NAMALWA (cell line): ENCODE data around the gene CCDC47.
"Not testable (repeated sequence)": the region's sequence is repeated elsewhere in the genome, so short reads cannot be mapped to it uniquely, and the experiment has no call there.

Experiments used
- DNase-seq: peaks from one replicate; pipeline ENCODE4 v3.0.0-alpha.2; 2015; ENCODE audit warnings: low spot score

CCDC47 gene, protein sequence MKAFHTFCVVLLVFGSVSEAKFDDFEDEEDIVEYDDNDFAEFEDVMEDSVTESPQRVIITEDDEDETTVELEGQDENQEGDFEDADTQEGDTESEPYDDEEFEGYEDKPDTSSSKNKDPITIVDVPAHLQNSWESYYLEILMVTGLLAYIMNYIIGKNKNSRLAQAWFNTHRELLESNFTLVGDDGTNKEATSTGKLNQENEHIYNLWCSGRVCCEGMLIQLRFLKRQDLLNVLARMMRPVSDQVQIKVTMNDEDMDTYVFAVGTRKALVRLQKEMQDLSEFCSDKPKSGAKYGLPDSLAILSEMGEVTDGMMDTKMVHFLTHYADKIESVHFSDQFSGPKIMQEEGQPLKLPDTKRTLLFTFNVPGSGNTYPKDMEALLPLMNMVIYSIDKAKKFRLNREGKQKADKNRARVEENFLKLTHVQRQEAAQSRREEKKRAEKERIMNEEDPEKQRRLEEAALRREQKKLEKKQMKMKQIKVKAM

DNA sequence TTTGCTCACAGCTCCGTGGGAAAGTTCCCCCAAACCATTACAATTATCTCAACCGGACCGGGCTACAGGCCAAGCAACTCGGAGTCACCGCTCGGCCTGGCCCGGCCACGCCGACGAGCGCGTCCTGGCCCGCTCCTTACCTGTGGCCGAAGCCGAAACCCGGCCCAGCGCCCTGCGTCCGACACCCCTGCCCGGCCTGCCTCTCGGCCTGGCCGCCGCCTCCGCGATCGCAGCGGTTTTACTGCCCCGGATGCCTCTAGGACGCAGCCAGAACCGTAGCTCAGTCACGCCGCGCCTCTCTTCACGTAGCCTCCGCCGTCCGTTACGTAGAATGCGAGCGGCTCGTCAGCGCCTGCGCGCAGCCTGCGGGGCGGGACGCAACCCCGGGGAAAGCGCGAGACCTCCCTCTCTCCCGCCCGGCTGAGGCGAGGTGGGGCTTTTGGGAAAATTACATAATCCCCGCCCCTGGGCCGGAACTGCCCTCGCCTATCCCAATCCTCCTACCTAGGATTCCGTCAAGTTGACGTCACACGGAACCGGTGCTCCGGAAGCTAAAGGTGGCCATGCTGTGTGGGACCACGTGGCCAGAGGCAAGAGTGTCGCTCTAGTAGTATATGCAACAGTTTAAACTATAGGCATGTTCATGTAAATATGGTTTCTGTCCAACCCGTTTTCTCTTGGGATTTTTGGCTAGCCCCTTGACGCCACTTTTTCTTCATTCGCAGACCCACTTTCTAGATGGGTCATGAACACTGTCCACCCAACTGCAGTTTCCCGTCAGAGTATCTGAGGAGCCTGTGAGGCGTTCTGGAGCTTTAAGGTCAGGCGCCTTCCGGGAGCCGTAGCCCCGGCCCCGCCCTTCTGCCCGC, at the start of gene CCDC47:
Gene CCDC47 (minus strand): TSS at position 326 of the 869 bp plus-strand sequence. CDS start 7,422 bp downstream, outside the sequence.
- DNase-seq: peak; percentile 99

DNA sequence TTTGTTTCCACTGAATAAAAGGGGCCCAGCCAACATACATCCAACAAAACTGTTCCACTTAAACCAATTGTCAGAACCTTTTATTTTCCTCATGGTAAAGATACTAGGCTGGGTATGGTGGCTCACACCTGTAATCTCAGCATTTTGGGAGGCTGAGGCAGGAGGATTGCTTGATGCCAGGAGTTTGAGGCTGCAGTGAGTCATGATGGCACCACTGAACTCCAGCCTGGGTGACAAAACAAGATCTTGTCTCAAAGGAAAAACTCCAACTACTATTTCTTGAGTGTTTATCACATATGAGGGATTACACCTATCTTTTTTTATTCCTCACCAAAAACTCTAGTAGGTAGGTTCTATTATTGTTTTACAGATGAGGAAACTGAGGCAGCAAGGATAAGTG, 49.1 kb upstream of the CCDC47 start:
- no peak for DNase-seq

DNA sequence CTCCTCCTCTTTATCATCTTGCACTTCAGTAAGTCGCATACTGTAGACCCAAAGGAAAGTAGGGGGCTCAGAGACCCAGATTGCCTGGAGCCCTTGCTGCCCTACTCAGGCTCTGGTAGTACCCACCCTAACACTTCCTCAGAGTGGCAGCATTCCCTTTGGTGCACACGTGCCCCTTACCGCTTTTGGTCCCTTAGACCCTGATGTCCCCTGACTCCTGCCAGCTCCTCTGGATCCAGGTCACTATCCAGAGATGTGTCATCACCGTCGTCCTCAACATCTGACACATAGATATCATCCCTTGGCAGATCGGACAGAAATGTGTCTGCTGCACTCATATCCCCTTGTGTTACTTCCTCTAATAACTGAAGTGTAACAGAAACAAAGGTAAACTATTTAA, 48.4 kb upstream of the CCDC47 start:
- DNase-seq: no peak

DNA sequence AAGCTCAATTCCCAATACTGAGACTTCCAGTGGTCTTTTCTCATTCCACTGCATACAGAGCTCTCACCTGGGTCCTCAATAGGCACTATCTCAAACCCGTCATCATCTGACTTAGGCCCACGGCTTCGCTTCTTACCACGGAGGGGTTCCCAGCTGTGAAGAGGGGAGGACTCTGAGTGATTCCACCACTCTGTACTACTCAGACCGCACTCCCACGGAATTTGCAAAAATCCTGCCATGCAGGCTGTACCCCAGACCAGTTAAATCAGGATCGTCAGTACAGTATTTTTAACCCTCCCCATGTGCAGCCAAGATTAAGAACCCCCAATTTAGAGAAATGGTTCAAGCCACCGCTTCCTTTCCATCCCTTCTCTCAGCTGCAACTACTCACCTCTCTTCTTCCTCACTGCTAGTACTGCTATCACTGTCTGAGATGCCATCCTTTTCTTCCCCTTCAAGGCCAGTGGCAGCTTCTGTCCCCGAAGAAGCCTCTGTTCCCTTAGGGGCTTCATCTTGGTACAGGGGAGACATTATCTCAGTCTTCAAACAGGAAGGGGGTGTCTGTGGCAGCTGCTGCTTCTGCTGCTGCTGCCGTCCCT, 47.7 kb upstream of the CCDC47 start:
- no peak for DNase-seq

DNA sequence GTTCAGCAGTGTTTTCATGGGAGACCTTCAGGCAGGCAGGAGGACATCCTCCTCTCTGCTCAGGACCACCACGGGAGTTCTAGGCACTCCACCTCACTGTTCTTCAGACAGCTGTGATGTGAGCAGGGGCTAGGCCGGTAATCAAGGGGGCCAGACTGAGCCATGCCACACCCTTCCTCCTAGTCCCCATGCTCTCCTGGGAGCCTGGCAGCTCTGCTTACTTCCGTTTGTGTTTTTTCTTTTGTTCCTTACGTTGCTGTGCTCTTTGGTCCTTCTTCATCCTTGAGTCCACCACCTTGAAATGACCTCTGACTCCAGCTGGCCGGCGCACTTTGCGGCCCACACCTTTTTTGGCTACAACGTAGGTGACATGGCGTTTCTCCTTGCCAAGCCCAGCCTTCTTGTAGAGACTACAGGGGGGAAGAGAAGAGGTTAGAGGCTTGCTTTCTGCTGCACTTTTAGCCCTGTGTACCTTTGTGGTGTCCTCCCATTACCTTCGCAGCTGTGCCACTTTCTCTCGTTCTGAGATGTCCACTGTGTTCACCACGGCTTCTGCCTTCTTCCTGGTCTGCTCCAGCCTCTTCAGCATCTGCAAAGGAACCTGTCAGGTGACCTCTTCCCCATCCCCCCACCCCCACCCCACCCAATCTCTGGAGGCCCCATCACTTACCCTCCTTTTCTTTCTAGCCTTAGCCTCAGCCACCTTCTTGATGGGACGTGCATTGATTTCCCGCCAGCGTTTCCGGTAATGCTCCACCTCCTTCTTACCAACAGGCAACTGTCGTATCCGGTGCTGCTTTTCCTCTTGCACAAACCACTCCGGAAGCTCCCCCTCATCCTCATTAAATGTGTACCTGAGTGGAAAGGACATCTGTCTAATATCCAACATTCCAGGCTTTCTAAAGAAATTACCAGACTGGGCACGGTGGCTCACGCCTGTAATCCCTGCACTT, 46.5 kb upstream of the CCDC47 start:
- DNase-seq: no peak

DNA sequence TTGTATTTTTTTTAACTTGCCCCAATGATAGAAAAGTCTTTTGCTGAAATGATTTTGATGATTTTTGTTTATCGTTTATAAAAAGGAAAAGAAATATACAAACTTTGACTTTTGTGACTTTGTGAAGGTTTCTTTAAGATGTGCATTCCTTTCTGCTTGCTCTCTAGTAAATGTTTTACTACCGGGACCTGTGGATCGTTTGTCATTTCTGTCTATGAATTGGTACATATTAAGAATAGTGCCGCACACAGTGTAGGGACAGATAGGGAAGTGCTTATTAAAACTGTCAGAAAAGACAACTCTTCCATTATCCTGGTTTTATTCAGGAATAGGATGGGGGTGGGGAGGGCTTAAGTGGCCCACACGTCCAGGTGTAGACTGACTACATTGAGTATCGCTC, 45.7 kb upstream of the CCDC47 start:
- no peak for DNase-seq

DNA sequence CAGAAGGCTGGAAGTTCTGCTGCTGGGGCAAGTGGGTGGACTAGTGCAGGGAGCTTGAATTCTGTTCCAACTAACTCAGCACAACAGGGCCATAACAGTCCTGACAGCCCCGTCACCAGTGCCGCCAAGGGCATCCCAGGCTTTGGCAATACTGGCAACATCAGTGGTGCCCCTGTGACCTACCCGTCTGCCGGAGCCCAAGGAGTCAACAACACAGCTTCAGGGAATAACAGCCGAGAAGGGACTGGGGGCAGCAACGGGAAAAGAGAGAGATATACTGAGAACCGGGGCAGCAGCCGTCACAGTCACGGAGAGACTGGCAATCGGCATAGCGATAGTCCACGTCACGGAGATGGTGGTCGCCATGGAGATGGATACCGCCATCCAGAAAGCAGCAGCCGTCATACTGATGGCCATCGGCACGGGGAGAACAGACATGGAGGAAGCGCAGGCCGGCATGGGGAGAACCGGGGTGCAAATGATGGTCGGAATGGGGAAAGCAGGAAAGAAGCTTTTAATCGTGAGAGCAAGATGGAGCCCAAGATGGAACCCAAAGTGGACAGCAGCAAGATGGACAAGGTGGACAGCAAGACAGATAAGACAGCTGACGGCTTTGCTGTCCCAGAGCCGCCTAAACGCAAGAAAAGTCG, 44.5 kb upstream of the CCDC47 start:
- no peak for DNase-seq

DNA sequence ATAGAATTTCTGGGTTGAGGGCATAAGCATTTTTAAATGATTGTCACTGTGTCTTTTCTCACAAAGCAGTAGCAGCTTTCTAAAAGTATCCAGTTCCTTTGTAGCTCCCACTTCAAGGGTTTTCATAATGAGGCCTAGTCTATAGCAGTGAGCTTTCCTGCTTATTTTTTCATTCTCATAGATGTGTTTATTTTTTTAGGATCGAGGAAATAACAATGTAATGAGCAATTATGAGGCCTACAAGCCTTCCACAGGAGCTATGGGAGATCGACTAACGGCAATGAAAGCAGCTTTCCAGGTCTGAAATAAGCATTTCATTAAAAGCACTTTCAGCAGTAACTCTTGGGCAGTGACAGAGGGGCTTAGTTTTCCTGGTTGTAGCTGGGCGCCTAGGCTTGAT, 43.3 kb upstream of the CCDC47 start:
- no peak for DNase-seq

DNA sequence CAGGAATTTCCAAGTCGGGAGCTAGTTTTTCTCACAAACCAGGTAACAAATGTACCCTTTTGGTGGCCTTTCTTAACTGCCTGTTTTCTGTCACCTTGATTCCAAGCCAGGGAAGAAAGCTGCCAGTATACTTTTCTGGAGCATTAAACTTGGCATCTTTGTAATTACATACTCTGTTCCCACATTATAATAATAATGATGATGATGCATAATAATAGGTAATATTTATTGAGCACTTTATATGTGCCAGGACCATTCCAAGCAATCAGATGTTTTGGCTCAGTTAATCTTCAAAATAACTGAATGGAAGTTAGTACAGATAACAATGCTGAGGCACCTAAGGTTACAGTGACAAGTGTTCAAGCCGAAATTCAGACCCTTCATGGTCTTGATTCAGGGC, 42.7 kb upstream of the CCDC47 start:
- DNase-seq: no peak

DNA sequence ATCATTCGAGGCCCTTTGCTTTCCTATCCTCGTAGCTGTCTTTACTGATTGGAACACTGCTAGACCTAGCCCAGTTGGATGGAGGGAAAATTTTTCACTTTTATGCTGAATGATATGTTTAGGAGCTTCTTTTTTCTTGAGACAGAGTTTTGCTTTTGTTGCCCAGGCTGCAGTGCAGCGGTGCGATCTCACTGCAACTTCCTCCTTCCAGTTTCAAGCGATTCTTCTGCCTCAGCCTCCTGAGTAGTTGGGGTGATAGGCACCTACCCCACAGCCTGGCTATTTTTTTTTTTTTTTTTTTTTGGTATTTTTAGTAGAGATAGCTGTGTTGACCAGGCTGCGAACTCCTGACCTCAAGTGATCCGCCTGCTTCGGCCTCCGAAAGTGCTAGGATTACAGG, 36.6 kb upstream of the CCDC47 start:
- no peak for DNase-seq

DNA sequence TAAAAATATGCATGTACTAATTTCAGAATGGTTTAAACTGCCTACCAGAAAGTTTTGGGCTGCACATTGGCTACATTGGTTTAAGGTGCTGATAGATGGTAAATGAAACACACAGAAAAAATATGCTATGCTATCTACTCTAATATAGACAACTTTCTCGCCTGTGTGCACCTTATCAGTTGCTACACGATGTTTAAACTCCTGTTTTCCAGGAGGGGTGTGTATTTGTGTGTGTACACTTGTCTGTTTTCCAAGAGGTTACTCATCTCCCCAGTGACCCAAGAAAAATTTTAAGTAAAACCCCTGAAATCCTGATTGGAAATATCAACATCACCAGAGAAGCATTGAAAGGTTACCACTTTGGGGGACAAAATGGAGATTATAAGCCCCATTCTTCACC, 32.2 kb upstream of the CCDC47 start:
- DNase-seq: no peak

DNA sequence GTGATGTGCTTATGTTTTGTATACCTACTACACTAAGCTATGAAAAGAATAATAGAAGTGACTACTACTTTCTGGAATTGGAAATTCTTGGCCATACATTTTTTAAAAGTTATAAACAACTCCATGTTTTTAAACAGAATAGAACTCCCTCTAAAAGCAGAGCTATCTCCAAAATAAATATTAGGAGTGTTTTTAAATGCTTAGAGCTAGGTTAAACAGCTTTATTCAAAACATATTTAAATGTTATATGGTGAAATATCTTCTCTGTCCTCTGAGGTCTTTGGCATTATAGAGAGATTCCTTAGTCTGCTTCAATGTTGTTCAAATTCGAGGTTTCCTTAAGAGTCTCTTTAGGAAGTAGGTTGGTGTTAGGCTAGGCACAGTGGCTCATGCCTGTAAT, 30.9 kb upstream of the CCDC47 start:
- DNase-seq: no peak

DNA sequence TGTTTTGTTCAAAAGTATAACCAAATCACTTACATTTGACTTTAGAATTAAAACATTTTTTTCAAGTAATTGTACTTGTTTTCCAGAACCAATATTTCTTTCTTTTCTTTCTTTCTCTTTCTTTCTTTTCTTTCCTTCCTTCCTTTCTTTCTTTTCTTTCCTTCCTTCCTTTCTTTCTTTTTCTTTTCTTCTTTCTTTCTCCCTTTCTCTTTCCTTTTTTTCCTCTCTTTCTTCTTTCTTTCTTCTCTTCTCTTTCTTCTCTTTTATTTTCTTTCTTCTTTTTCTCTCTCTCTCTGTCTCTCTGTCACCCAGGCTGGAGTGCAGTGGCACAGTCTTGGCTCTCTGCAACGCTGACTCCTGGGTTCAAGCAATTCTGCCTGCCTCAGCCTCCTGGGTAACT, 27.4 kb upstream of the CCDC47 start:
- DNase-seq: no peak

DNA sequence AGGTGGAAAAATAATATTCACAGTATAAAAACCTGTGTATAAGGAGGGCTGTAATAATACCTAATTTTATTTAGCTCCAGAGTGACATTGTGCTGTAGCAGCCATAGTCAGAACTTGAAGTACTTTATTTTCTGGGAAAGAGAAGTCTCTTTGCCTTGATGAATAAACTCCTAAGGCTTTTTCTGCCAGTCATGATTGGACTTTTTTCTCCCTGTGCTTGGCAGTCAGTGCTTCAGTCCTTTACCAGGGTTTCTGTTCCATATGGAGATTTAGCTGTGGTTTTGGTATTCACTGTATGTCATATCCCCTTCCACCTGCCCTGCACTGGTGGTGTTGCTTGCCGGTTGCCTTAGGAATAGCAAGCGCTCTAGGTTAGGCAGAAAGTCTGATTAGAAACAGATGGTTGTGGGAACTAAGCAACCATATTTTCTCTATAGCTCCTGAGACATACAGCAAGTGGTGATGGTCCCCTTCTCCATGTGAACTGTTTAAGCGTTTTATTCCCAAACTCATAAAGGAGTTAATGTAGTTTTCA, 25.2 kb upstream of the CCDC47 start:
- DNase-seq: no peak

DNA sequence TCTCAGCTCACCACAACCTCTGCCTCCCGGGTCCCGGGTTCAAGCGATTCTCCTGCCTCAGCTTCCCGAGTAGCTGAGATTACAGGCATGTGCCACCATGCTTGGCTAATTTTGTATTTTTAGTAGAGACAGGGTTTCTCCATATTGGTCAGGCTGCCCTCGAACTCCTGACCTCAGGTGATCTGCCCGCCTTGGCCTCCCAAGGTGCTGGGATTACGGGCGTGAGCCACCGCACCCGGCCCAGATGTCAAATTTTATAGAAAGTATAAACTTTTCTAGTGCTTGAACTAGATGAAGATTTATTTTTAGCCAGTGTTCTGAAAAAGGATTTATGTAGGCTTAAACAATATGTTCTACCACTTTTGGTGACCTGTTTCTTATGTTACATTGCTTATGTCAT, 23.0 kb upstream of the CCDC47 start:
- DNase-seq: not testable (repeated sequence)

DNA sequence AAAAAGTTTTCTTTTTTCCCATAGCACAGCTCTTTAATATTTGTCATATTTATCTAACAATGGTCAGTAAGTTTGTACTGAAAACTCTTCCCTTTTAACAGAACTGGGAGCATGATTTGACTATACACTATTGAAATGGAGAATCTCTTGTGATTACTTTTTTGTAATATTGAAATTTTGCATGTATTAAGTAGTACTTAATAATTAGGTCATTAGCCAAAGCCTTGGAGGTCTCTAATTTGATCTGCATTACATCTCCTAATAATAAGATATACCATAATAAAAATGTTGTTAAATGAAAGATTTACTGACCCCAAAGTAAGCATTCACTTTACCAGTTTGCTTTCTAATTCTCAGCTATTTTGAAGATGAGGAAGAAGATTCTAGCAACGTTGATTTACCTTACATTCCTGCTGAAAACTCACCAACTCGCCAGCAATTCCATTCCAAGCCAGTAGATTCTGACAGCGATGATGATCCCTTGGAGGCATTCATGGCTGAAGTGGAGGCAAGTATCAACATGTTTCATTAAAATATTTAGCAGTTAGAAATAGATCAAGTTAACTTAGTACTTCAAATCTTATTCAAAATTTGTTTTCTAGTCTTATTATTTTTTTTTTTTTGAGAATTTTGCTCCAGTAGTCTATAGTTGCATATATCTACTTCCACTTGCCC, 18.8 kb upstream of the CCDC47 start:
- DNase-seq: no peak

DNA sequence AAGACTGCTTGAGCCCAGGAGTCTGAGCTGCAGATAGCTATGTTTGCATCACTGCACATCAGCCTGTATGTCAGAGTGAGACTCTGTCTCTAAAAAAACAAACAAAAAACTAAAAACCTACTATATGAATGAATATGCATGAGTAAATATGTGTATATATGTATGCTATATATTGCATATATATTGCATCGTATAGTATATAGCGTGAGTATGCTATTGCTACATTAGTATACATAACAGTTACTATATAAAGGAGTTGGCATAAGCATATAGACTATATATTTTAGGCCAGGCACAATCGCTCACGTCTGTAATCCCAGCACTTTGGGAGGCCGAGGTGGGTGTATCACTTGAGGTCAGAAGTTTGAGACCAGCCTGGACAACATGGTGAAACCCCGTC, 16.7 kb upstream of the CCDC47 start:
- DNase-seq: no peak

DNA sequence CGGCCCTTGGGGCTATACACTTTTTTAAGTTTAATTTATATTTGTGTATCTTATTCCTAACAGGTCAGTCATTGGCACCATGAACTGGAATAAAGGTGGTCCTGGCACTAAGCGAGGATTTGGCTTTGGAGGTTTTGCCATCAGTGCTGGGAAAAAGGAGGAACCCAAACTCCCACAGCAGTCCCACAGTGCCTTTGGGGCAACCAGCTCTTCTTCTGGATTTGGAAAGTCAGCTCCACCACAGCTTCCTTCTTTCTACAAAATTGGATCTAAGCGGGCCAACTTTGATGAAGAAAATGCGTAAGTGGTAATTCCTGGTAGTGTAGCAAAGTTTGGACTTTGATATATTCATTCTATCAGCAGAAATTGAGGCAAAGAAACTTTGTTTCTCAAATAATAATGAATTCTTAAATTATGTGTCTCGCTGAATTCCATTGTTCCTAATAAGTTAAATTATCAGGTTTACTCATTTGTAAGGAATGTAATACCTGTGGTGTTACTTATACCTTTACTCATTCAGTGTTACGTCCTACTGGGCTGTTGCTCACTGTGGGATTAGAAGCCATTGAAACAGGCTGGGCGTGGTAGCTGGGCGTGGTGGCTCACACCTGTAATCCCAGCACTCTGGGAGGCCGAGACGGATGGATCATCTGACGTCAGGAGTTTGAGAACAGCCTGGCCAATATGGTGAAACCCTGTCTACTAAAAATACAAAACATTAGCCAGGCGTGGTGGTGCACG, 13.7 kb upstream of the CCDC47 start:
- DNase-seq: no peak

DNA sequence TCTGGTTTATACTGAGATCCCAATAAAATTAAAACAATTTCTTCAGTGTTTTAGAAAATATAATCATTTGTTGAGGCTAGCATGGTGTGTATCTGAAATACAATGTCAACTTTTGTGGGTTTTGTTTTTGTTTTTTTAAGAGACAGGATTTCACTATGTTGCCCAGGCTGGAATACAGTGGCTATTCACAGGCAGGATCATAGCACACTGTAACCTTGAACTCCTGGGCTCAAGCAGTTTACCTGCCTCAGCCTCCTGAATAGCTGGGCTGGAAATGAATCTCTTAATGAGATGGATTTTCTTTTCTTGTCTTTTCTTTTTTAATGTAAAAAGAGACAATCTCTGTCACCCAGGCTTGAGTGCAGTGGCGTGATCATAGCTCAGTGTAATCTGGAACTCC, 12.7 kb upstream of the CCDC47 start:
- no peak for DNase-seq
